Activated T-helper 17 cell treated with anti-CD3 and anti-CD28 coated beads, Interleukin-2, amount 50 U/mL, for 72 hours (primary cell): ENCODE data around the gene CST7. TPM values are rescaled to one million over a fixed set of nuclear protein-coding genes. Genes with fewer than 3 reads are reported as not detected.
A peak's percentile ranks its signal among the peaks of the same experiment; 100 is the strongest.

Experiments
- ATAC-seq: fragments of 150-1000 bp; cut with Tn5 transposase; replicated peaks from 2 replicates; pipeline ENCODE4 v1.10.0; 2021; ENCODE audit warnings: mild to moderate bottlenecking, moderate library complexity
- H3K27ac Mint-ChIP-seq: one replicate; pipeline ENCODE4 v1.8.0; 2022; ENCODE audit warnings: mixed read lengths
- H3K27me3 Mint-ChIP-seq: one replicate; pipeline ENCODE4 v1.8.0; 2022; ENCODE audit warnings: mixed read lengths
- H3K36me3 Mint-ChIP-seq: one replicate; pipeline ENCODE4 v1.8.0; 2022; ENCODE audit warnings: low read depth, mild to moderate bottlenecking, mixed read lengths
- H3K4me1 Mint-ChIP-seq: one replicate; pipeline ENCODE4 v1.8.0; 2022; ENCODE audit warnings: mixed read lengths
- H3K4me3 Mint-ChIP-seq: one replicate; pipeline ENCODE4 v1.8.0; 2022; ENCODE audit warnings: mild to moderate bottlenecking, mixed read lengths
- H3K9me3 Mint-ChIP-seq: one replicate; pipeline ENCODE4 v1.8.0; 2022; ENCODE audit warnings: mixed read lengths
- total RNA-seq, 2 donors: library from RNA; stranded (reverse); gene quantifications; one replicate each; pipeline ENCODE4 v1.2.3, GENCODE V29; 2022

The CST7 gene
- total RNA-seq, 2 donors from 2014 or later: 38.2 to 41.7 TPM

DNA sequence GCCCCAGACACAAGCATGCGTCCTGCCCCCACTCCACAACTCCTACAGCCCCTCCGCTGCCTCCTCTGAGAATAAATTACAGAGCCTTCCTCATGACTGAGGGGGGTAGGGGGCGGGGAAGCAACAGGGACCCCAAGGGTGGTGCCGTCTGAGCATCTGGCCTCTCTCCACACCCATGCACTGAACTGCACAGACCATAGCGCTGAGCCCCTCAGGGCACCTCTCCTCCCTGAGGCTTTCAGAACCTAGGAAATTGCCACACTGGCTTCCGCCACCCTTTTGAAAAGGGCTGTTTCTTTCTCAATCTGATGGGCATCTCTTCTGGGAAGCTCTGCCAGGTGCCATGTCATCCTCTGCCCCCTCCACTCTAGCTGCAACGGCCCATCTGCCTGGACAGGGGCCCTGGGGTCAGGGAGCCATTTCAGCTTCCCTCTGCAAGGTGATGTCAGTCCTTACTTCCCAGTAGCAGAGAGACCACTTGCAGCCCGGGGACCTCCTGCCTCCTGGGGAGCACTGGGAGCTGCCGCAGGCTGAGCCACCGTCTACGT is 2.5 kb downstream of the CST7 start:
- peaks cover 30% of the 10 kb centered on the region for H3K36me3 Mint-ChIP-seq
- H3K4me1 Mint-ChIP-seq: peaks cover 29% of the 10 kb centered on the region
- H3K9me3 Mint-ChIP-seq: no peaks in the 10 kb centered on the region
- no peaks in the 10 kb centered on the region for H3K27me3 Mint-ChIP-seq
- no peak overlapping the region for H3K27ac Mint-ChIP-seq
- peak overlapping the region; percentile 85 for H3K4me3 Mint-ChIP-seq
- ATAC-seq: no peak

DNA sequence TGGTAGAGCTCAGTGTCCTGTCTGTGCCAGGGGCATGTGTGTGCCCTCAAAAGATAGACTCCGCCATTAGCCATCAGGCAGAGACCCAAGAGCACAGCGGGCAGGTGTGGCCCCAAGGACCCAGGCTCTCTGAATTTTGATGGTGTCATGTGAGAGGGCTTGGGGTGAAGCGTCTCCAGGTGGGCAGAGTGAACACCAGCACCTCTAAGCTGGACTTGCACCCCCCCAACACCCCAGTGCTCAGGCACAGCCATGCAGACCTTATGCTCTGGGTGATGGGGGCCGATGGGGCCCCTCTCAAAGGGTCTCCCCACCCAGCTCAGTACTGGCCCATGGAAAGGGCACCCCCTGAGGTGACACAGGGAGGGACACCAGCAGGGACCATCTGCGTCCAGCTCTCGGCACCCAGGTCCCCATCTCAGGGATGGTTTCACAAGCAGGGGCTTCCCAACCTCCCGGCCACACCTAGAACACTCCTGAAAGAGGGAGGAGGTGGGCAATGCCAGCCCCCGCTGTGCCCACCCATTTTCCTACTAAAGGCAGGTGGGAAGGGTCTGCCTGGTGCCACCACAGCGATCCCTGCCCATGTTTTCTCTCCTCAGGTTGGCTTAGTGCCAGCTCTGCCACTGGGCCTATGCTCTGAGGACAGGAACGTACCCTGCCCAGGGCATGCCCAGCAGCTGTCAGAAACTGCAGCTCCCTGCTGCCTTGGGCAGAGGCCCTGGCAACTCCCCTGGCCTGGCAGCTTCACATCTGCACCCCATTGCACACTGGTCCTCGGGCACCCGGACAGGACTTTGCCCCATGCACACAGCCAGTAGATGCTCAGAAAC is 3.5 kb downstream of the CST7 start:
- peaks cover 28% of the 10 kb centered on the region for H3K4me1 Mint-ChIP-seq
- peak overlapping the region; percentile 85 for H3K4me3 Mint-ChIP-seq
- no peak for ATAC-seq
- no peaks in the 10 kb centered on the region for H3K27me3 Mint-ChIP-seq
- H3K27ac Mint-ChIP-seq: no peak overlapping the region
- H3K36me3 Mint-ChIP-seq: peaks cover 30% of the 10 kb centered on the region
- no peaks in the 10 kb centered on the region for H3K9me3 Mint-ChIP-seq

DNA sequence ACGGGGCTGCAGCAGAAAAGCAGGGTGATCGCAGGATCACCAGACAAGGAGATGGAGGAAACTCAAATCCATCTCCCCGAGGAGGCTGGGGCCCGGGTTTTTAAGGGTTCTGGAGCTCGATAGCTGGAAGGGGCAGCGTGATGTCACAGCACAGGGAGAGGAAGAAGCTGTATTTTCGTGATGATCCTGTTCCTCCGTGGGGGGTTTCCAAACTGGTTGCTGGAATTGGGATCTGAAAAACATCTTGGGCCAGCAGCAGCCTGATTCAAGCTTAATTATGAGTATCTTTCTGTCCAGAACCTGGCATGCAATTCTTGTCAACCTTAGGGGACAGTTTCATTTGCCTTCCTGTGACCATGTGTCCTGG is 4.1 kb downstream of the CST7 start:
- peak overlapping the region; percentile 41 for H3K4me3 Mint-ChIP-seq
- H3K27ac Mint-ChIP-seq: peak overlapping the region; percentile 77
- H3K4me1 Mint-ChIP-seq: peaks cover 22% of the 10 kb centered on the region
- H3K27me3 Mint-ChIP-seq: no peaks in the 10 kb centered on the region
- H3K36me3 Mint-ChIP-seq: peaks cover 30% of the 10 kb centered on the region
- ATAC-seq: no peak
- no peaks in the 10 kb centered on the region for H3K9me3 Mint-ChIP-seq

DNA sequence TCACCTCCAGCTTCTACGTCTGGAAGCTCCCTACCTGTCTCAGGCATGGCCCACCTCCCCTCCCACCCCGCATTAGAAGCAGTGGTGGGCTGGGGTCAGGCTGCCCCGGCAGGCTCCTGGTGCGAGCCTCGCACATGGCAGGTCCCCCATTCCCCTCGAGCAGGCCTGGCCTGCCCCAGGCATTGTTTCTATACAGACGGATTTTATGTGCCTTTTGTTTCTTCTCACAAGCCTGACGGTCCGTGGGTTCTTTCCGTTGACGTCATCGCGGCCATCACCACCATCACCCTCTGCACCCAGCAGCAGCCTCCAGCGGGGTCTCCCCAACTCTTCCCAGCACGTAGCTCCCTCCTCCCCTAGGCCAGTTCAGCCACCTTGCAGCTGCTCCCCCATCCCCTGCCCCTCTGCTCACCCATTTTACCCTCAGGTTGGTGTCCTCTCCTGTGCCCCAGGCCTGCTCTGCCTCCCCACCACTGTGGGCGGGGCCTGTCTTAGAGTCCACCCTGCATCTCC is 4.6 kb downstream of the CST7 start:
- Mint-ChIP-seq H3K4me3 (peak overlapping the region; percentile 41), H3K27me3 (no peaks in the 10 kb centered on the region), H3K36me3 (peaks cover 30% of the 10 kb centered on the region), H3K27ac (peak overlapping the region; percentile 77), H3K4me1 (peaks cover 17% of the 10 kb centered on the region), H3K9me3 (no peaks in the 10 kb centered on the region)
- no peak for ATAC-seq

DNA sequence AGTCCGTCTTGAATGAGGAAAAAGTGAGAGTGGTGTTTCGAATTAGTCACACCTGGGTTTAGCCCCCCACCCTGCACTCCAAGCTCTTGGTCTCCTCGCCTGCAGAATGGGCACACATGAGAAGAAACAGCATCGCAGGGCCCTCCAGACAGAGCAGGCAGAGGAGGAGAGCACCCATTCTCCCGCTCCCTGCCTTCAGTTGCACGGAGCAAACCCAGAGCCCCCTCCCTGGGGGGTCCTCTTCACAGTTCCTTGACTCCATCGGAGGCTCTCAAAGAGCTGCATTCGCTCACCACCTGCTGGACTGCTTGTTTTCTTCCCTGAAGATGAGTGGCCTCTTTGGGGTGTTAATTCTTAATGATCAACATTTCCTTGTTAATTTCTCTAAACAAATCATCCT is 5.1 kb downstream of the CST7 start:
- peaks cover 15% of the 10 kb centered on the region for H3K4me1 Mint-ChIP-seq
- ATAC-seq: no peak
- peak overlapping the region; percentile 77 for H3K27ac Mint-ChIP-seq
- no peaks in the 10 kb centered on the region for H3K27me3 Mint-ChIP-seq
- peaks cover 33% of the 10 kb centered on the region for H3K36me3 Mint-ChIP-seq
- H3K9me3 Mint-ChIP-seq: no peaks in the 10 kb centered on the region
- H3K4me3 Mint-ChIP-seq: peak overlapping the region; percentile 41

DNA sequence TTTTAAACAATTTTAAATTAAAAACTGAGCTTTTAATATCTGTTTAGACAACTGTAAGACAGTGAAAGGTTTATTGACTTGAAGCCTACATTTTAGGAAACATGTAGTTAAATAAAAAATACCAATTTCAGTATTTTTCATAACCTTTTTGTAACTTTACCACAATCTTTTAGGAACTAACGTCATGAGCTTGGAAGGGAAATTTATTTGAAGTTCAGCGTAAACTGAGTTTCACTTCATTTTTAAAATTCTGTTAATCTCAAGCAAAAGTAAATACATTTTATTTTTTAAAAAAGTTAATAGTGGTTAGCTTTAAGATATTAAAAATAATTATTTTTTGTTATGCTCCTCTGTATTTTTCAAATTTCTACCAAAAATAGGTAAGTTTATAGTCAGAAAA is 5.5 kb downstream of the CST7 start:
- peaks cover 12% of the 10 kb centered on the region for H3K4me1 Mint-ChIP-seq
- H3K9me3 Mint-ChIP-seq: no peaks in the 10 kb centered on the region
- no peaks in the 10 kb centered on the region for H3K27me3 Mint-ChIP-seq
- peaks cover 37% of the 10 kb centered on the region for H3K36me3 Mint-ChIP-seq
- peak overlapping the region; percentile 77 for H3K27ac Mint-ChIP-seq
- ATAC-seq: no peak
- peak overlapping the region; percentile 41 for H3K4me3 Mint-ChIP-seq

DNA sequence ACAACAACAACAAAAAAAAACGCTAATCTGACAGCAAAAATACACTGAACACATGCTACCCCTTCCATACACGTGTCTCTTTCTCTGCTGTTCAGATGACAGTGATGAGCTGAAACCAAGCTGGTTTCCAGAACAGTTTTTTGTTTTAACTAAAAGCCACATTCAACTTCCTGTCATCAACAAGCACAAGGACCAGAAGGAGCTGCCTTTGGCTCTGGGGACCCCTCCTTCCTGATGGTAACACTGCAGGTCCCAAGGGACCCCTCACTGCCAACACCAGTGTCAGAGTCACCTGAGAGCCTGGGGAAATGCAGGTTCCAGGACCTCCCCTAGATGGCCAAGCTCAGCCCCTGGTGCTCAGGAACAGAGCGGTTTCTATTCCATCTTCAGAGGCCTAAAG is 6.0 kb downstream of the CST7 start:
- peak overlapping the region; percentile 41 for H3K4me3 Mint-ChIP-seq
- H3K4me1 Mint-ChIP-seq: peaks cover 9% of the 10 kb centered on the region

DNA sequence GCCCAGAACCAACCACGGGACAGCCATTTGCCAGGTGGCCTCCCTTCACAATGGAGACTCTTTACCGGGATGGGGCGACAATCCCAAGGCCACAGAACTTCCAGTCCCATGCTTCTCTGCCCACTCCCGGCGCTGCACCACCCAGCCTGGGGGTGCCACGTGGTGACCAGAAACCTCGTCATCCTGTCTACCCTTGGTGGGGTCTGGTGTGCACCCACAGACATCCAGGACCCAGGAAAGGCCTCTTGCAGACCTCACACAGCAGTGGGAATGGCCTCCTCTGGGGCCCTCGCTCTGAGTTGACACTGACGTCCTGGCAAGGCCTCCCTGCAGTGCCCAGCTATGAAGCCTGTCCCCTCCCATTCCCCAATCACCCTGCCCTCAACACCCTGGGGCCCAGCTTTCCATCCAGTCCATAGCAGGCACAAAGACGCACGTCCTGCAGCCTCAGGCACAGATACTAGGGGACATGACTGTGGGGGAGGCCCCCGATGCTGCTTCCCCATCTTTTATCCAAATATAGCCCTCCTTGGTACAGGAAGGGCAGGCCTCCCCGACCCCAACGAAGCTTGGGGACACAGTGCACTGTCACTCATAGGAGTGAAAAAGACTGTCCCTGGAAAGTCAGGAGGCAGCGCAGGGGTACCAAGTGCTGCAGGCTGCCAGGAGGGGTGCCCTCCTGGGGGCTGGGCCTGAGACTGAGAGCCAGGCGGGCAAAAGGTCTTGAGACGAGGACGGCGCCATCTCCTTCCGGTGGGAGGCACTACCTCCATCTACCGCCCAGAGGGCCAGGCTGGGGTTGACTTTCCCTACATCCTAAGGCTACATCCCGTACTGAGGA is 7.2 kb downstream of the CST7 start:
- Mint-ChIP-seq H3K4me3 (no peak overlapping the region), H3K27ac (peak overlapping the region; percentile 68), H3K36me3 (peaks cover 51% of the 10 kb centered on the region), H3K9me3 (no peaks in the 10 kb centered on the region), H3K27me3 (no peaks in the 10 kb centered on the region), H3K4me1 (peaks cover 9% of the 10 kb centered on the region)
- ATAC-seq: no peak

More for the DNA sequence above, 6.0 kb downstream of the CST7 start:
- peak; percentile 63 for ATAC-seq
- peak overlapping the region; percentile 77 for H3K27ac Mint-ChIP-seq
- no peaks in the 10 kb centered on the region for H3K9me3 Mint-ChIP-seq
- no peaks in the 10 kb centered on the region for H3K27me3 Mint-ChIP-seq
- H3K36me3 Mint-ChIP-seq: peaks cover 42% of the 10 kb centered on the region

DNA sequence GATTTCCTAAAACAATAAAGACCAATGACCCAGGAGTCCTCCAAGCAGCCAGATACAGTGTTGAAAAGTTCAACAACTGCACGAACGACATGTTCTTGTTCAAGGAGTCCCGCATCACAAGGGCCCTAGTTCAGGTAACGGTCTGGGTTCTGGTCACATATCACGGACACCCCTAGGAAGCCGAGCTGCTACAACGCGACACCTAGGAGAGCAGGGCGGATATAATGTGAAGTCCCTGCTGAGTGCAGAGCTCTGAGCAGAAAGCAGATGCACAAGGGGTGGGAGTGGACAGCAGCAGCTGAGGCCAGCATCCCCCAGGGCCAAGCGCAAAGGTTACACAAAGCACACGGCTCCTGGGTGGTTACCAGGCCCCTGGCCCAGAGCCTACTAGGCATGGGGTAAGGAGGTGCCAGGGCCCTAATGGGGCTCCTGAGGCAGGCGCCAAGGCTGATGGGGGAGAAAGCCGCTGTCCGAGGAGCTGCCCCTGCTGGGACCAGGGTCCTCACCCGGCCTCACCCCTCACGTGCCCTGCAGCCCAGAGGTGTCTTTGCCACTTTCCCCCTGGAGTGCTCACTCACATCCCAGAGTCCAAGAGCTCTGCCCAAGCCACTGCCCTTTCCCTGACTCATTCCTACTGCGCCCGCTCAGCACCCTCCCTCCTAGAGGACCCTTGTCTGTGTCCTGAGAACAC is 8.4 kb downstream of the CST7 start:
- no peak overlapping the region for H3K27ac Mint-ChIP-seq
- no peak for ATAC-seq
- peaks cover 5% of the 10 kb centered on the region for H3K4me1 Mint-ChIP-seq
- H3K27me3 Mint-ChIP-seq: no peaks in the 10 kb centered on the region
- H3K36me3 Mint-ChIP-seq: peaks cover 55% of the 10 kb centered on the region
- H3K4me3 Mint-ChIP-seq: no peak overlapping the region
- H3K9me3 Mint-ChIP-seq: no peaks in the 10 kb centered on the region

DNA sequence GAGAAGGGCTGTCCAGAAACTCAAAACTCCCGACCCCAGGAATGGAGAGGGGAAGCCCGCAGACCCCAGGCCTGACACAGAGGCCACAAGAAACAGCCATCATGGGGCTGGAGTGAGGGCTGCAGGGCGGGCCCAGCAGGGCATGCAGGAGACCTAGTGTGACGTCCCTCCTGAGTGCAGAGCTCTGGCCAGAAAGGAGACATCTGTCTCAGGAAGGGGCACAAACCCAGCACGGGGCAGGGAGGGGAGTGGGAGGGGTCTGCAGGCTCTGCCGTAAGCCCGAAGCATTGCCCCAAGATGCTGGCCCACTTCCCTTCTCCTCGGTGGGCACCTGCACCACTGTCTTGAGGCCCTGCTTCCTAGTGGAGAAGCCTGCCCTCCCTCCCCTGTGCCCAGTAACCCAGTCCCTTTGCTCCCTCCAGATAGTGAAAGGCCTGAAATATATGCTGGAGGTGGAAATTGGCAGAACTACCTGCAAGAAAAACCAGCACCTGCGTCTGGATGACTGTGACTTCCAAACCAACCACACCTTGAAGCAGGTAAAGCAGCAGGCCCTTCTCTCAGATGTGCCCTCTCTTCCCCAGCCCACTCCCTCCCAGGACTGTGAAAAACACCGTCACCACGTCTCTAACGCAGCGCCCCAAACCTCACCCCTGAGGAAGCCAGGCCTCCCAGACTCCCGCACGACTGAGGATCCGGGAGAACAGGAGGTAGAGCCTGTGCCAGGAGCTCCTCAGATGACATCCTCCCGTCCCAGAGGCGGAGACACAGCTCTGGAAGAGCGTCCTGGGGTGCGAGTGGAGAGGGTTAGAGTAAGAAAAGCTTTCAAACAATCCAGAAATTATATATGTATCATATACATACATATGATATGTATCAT is 9.7 kb downstream of the CST7 start:
- H3K27ac Mint-ChIP-seq: no peak overlapping the region
- no peak overlapping the region for H3K4me3 Mint-ChIP-seq
- ATAC-seq: no peak
- no peaks in the 10 kb centered on the region for H3K27me3 Mint-ChIP-seq
- H3K4me1 Mint-ChIP-seq: peaks cover 5% of the 10 kb centered on the region
- H3K9me3 Mint-ChIP-seq: no peaks in the 10 kb centered on the region
- H3K36me3 Mint-ChIP-seq: peaks cover 64% of the 10 kb centered on the region

DNA sequence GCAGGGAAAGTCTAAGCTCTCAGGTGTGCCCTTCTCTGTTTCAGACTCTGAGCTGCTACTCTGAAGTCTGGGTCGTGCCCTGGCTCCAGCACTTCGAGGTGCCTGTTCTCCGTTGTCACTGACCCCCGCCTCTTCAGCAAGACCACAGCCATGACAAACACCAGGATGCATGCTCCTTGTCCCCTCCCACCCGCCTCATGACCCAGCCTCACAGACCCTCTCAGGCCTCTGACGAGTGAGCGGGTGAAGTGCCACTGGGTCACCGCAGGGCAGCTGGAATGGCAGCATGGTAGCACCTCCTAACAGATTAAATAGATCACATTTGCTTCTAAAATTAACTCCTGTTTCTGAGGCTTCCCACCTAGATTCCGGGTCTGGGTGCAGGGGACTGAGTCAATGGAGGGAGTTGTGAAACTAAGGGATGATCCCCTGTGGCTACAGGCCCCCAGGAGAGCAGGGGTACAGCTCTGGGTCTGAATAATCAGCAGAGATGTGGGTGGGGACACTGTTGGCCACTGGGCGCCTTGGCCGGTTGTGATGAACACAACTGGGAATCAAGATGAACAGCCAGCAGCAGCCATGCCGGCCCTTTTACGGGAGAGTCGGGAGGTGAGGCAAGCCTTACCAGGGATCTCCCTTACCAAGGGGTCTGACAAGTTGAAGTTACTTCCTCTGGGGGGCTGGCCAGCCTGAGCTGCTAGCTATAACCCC is 10.7 kb downstream of the CST7 start:
- no peaks in the 10 kb centered on the region for H3K27me3 Mint-ChIP-seq
- H3K4me3 Mint-ChIP-seq: no peak overlapping the region
- peaks cover 11% of the 10 kb centered on the region for H3K4me1 Mint-ChIP-seq
- ATAC-seq: no peak
- peak overlapping the region; percentile 39 for H3K27ac Mint-ChIP-seq
- H3K36me3 Mint-ChIP-seq: peaks cover 65% of the 10 kb centered on the region
- H3K9me3 Mint-ChIP-seq: no peaks in the 10 kb centered on the region

DNA sequence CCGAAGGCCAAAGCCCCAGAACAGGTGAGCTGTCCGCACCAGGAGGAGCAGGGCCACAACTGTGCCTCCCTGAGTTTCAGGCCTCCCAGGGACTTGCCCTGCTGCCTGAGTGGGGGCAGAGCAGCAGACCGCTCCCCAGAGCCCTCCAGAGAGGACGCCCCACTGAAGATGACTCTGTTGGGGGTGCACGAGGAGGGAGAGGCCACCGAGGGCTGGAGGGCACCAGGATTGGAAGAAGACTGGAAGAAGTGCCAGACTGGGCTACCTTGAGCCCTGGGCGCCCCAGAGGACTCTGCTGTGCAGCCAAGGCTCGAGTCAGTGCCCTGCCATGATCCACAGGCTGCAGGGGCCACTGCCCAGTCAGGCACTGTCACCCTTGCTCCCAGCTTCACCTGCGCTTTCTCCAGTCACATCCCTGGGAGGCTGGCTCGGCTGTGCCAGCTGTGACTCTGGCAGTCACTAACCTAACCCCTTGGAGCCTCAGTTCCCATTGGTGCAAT is 11.3 kb downstream of the CST7 start:
- Mint-ChIP-seq H3K36me3 (peaks cover 65% of the 10 kb centered on the region), H3K27me3 (no peaks in the 10 kb centered on the region), H3K27ac (peak overlapping the region; percentile 77), H3K4me1 (peaks cover 11% of the 10 kb centered on the region), H3K4me3 (no peak overlapping the region), H3K9me3 (no peaks in the 10 kb centered on the region)
- no peak for ATAC-seq

DNA sequence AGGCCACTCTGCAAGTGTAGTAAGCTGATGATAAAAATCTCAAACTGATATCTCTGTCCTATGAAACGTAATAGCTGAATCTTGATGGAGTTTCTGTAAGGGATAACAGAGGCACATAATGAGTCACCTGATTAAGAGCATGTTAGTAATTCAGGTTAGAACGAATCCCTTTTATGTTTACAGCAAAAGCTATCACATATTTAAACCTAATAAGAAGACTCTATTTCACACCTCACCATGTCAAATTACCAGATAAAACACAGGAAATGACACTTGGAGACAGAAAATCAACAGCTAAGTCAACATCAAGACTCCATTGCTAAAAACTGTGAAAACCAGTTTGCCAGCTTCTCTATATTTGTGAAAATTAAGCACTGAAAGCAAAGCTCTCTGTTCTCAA is 11.8 kb downstream of the CST7 start:
- no peaks in the 10 kb centered on the region for H3K9me3 Mint-ChIP-seq
- H3K4me3 Mint-ChIP-seq: no peak overlapping the region
- H3K27ac Mint-ChIP-seq: peak overlapping the region; percentile 77
- no peaks in the 10 kb centered on the region for H3K27me3 Mint-ChIP-seq
- peaks cover 11% of the 10 kb centered on the region for H3K4me1 Mint-ChIP-seq
- peaks cover 66% of the 10 kb centered on the region for H3K36me3 Mint-ChIP-seq
- ATAC-seq: peak; percentile 60
